Measurements from ENCODE around the gene NDUFA3. TPM values are rescaled to one million over a fixed set of nuclear protein-coding genes. Genes with fewer than 3 reads are reported as not detected.

Gene NDUFA3
- total RNA-seq, 2 donors from 2014 or later = 196 to 229 TPM

- TF ChIP-seq CTCF (conservative IDR thresholded peaks at IDR 0.05) = no peak
- H3K9me3 ChIP-seq (ENCODE audit: control insufficient read depth, low read length) = no peaks in the 10 kb centered on the region
- no peaks in the 10 kb centered on the region for H3K36me3 ChIP-seq (ENCODE audit: control insufficient read depth, insufficient read depth, low read length)
- no peaks in the 10 kb centered on the region for H3K36me3 Mint-ChIP-seq (ENCODE audit: low read depth)
- H3K9ac ChIP-seq (ENCODE audit: extremely low read depth, low read length, poor library complexity, severe bottlenecking) = no peak overlapping the region
- H3K27me3 Mint-ChIP-seq (ENCODE audit: insufficient read depth) = peaks cover 2% of the 10 kb centered on the region
- WGBS, 2 experiments (ENCODE audit: insufficient coverage in 1 of 2, insufficient read length in 1 of 2) = 95 to 97% methylated on average over 4 to 5 of the region's 5 CpGs
- no peaks in the 10 kb centered on the region for H3K4me1 ChIP-seq (ENCODE audit: control insufficient read depth, insufficient read depth, low read length)
- H3K27me3 ChIP-seq (ENCODE audit: control insufficient read depth, insufficient read depth, low read length, poor library complexity, severe bottlenecking) = no peaks in the 10 kb centered on the region
- no peak for DNase-seq
- H3K9me3 Mint-ChIP-seq = no peaks in the 10 kb centered on the region
- no peak overlapping the region for H3K4me3 ChIP-seq (ENCODE audit: low read length)
- no peak overlapping the region for H3K27ac ChIP-seq (ENCODE audit: low read depth, low read length)
- H3K27ac Mint-ChIP-seq = no peak overlapping the region
- no peak overlapping the region for H3K4me3 Mint-ChIP-seq
- H3K4me1 Mint-ChIP-seq = no peaks in the 10 kb centered on the region
These were observed 33.2 kb upstream of the NDUFA3 start for GRCh38 chr19:54069470-54069869.

GRCh38 chr19:54073829-54074228 lies 28.8 kb upstream of the NDUFA3 start:
- no peaks in the 10 kb centered on the region for H3K36me3 ChIP-seq (ENCODE audit: control insufficient read depth, insufficient read depth, low read length)
- no peaks in the 10 kb centered on the region for H3K36me3 Mint-ChIP-seq (ENCODE audit: low read depth)

GRCh38 chr19:54074851-54075250 lies 27.8 kb upstream of the NDUFA3 start:
- Histone ChIP-seq H3K4me3 (ENCODE audit: low read length) (no peak overlapping the region), H3K4me1 (ENCODE audit: control insufficient read depth, insufficient read depth, low read length) (no peaks in the 10 kb centered on the region), H3K27ac (ENCODE audit: low read depth, low read length) (no peak overlapping the region), H3K27me3 (ENCODE audit: control insufficient read depth, insufficient read depth, low read length, poor library complexity, severe bottlenecking) (no peaks in the 10 kb centered on the region), H3K9ac (ENCODE audit: extremely low read depth, low read length, poor library complexity, severe bottlenecking) (no peak overlapping the region), H3K36me3 (ENCODE audit: control insufficient read depth, insufficient read depth, low read length) (no peaks in the 10 kb centered on the region), H3K9me3 (ENCODE audit: control insufficient read depth, low read length) (no peaks in the 10 kb centered on the region)
- H3K4me3 Mint-ChIP-seq = no peak overlapping the region
- TF ChIP-seq CTCF (conservative IDR thresholded peaks at IDR 0.05) = no peak
- H3K9me3 Mint-ChIP-seq = peaks cover 7% of the 10 kb centered on the region
- no peaks in the 10 kb centered on the region for H3K4me1 Mint-ChIP-seq
- H3K27me3 Mint-ChIP-seq (ENCODE audit: insufficient read depth) = peaks cover 7% of the 10 kb centered on the region
- WGBS, 2 experiments (ENCODE audit: insufficient coverage in 1 of 2, insufficient read length in 1 of 2) = 99 to 100% methylated on average over 2 to 8 of the region's 9 CpGs
- H3K36me3 Mint-ChIP-seq (ENCODE audit: low read depth) = no peaks in the 10 kb centered on the region
- no peak overlapping the region for H3K27ac Mint-ChIP-seq
- no peak for DNase-seq

More at GRCh38 chr19:54073829-54074228, 28.8 kb upstream of the NDUFA3 start:
- Mint-ChIP-seq H3K4me1 (no peaks in the 10 kb centered on the region), H3K4me3 (no peak overlapping the region), H3K27ac (no peak overlapping the region), H3K9me3 (no peaks in the 10 kb centered on the region), H3K27me3 (ENCODE audit: insufficient read depth) (peaks cover 7% of the 10 kb centered on the region)
- no peaks in the 10 kb centered on the region for H3K4me1 ChIP-seq (ENCODE audit: control insufficient read depth, insufficient read depth, low read length)
- TF ChIP-seq CTCF (conservative IDR thresholded peaks at IDR 0.05) = no peak
- H3K9me3 ChIP-seq (ENCODE audit: control insufficient read depth, low read length) = no peaks in the 10 kb centered on the region
- no peak for DNase-seq
- H3K4me3 ChIP-seq (ENCODE audit: low read length) = no peak overlapping the region
- H3K27ac ChIP-seq (ENCODE audit: low read depth, low read length) = no peak overlapping the region
- 93 to 94% methylated on average over 5 to 10 of the region's 10 CpGs for WGBS, 2 experiments (ENCODE audit: insufficient coverage in 1 of 2, insufficient read length in 1 of 2)
- H3K9ac ChIP-seq (ENCODE audit: extremely low read depth, low read length, poor library complexity, severe bottlenecking) = no peak overlapping the region
- no peaks in the 10 kb centered on the region for H3K27me3 ChIP-seq (ENCODE audit: control insufficient read depth, insufficient read depth, low read length, poor library complexity, severe bottlenecking)
